HG03342 (cell line): ENCODE results near the gene AREL1.

ENCODE experiments used
- ATAC-seq: cut with Tn5 transposase; IDR thresholded peaks from one replicate; pipeline ENCODE4 v1.9.1; 2021; ENCODE audit warnings: mild to moderate bottlenecking, moderate library complexity; ENCODE audit not compliant: unreplicated experiment

AREL1 gene

DNA sequence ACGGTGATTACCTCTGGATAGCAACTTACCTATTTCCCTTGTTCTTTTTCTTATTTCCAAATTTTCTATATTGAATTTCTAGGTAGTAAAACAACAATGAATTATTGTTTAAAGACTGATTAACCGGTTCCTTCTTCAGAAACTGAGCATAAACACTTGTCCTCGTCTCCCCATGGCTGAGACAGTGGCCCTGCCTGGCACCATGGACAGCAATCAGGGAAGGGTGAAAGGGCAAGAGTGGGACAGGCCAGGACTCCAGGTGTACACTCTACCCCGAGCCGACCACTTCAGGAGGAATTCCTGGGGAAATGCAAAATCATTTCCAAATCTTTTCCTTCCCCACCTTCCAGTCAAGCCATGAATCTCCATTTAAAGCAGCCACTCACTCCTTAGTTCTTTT, 52.0 kb downstream of the AREL1 start:
- ATAC-seq, result no peak

DNA sequence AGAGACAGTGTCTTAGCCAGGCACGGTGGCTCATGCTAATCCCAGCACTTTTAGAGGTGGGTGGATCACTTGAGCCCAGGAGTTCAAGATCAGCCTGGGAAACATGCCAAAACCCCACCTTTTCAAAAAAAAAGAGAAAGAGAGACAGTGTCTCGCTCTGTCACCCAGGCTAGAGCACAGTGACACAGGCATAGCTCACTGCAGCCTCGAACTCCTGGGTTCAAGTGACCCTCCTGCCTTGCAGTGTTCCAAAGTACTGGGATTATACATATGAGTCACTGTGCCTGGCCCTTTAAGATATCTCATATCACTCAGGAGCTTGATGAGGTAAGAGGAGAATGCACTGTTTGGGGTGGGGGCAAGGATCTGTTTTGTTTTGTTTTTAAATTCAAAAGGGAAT, 52.7 kb downstream of the AREL1 start:
- ATAC-seq, result no peak

GRCh38 chr14:74658535-74659131, 54.2 kb downstream of the AREL1 start:
- ATAC-seq, result no peak

DNA sequence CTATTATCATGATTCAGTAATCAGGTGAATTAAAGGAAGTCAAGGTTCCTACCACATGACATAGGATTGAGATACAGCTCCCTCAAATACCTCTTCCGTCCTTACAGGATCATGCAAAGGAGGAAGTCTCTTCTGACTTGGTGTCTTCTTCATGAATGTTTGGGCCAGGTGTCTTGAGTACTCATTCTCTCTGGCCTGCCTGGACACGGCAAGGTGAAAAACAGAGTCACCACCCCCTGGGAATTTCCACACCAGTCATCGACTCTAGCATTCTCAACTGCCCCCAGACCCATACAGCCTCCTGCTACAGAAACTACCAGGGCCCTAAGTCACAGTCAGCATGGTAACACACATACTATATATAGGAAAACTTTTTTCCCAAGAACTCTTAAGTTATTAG, 55.9 kb downstream of the AREL1 start:
- ATAC-seq, result no peak

GRCh38 chr14:74655599-74656395, 57.1 kb downstream of the AREL1 start:
- ATAC-seq, result no peak

DNA sequence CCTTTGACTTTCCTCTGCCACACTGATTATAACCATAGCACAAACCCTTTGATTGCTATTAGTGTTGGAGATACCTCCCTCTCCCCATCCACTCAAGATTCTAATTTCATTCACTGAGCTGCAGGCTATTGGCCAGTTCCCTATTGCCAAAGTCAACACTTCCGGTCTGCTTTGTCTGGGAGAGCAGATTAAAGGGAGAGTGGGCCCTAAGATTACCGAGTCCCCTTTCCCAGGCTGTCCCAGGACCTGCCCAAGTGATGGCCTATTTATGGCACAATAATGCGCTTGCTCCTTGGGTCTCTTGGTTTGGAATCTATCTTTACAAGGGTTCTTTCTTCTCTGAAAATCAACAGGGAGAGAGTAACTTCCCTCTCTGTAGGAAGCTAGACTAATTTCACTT, 57.9 kb downstream of the AREL1 start:
- ATAC-seq, result no peak

GRCh38 chr14:74653386-74654138, 59.3 kb downstream of the AREL1 start:
- ATAC-seq, result no peak

DNA sequence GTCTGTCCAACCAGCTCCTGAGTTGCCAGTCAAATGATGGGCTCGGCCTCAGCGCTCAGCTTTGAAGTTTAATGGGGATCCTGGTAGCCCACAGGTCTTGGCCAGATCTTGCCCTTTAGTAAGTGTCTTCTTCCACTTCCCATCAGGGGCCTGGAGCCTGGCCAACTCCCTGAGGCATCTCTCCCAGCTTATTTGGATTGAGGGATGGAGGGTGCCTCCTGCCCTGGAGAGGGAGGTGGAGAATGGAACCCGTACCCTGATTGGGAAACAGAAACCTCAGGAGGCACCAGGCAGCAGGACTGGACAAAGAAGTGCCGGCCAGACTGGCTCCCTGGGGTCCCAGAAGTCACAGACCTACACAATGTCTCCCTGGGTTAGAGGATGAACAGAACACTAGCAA, 60.3 kb downstream of the AREL1 start:
- no peak for ATAC-seq

DNA sequence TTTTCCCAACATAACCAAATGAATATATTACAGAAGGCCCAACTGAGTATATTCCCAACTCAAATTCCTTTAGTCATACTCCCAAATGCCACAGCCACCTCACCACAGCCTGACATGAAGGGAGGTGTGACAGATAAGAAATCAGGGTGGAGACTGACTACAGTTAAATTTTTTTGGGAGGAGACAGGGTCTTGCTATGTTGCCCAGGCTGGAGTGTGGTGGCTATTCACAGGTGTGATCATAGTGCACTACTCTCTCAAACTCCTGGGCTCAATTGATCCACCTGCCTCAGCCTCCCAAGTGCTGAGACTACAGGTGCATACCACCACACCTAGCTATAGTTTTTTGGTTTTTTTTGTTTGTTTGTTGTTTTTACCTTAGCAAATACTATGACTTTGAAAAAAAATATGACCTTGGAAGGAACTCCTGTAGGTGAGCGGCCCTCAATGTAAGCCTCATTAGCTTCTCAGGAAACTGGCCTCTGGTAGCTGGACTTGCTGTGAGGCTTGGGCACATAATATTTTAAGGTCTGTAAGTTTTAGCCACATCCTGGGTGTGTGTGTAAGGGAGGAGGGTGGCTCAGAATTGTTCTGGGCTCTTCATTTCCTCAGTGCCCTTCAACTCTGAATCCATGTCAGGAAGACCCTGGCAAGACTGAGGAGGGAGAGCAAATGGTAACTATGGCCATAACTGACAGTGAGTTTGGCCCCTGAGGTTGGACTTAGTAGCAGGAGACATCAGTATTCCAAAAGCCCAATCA, 61.8 kb downstream of the AREL1 start:
- ATAC-seq, result no peak

GRCh38 chr14:74649673-74650072, 63.2 kb downstream of the AREL1 start:
- no peak for ATAC-seq

GRCh38 chr14:74649167-74649566, 63.7 kb downstream of the AREL1 start:
- no peak for ATAC-seq

DNA sequence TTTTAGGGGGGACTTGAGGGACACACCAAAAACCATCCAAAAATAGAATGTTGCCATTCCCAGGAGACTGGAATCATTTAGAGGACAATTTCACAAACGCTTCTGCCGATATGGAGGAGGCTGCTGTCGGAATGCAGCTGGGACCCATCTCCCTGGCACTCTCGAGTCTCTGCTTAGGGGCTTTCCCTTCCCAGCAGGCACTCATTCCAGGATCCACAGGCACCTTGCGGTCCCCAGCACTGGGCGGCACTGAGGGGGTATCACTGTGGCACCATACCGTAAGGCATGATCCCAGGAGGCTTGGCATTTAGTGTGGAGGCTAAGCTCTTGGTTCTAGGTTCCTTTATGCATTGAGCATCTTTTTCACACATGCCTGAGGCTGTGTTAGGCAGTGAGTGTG, 64.3 kb downstream of the AREL1 start:
- no peak for ATAC-seq

DNA sequence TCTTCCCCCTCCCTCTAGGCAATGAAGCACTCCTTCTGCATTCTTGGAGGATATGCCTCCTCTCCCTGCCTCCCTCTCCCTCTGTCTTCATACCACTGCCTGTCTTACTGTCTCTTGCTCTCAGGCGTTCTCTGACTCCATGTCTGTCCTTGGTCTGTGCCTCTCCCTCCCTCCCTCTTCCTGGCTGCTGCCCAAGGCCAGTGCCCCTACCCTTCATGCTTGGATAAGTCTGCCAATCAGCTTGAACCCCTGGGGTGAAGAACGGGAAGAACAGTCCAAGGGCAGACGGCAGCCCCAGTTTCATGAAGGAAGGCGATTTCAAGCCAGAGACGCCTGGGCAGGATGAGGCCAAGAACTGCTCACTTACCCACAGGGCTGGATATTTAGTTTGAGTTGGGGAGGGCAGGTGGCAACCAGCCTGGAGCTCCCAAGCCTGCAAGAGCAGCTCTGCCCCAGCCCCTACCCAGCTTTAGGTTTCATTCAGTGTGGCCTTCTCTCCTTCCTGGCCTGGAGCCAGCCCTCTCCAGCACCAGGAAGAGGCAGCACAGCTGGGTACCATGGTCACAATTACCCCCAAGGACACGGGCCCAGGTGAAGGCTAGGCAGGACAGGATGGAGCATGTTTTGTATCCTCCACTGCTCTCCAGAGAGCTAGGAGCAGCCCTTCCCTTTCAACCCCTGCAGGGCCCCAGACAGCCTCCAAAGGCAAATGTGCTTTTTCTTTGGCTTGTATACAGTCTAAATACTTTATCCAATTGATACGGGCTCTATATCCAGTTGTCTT, 65.0 kb downstream of the AREL1 start:
- no peak for ATAC-seq

- ATAC-seq, result no peak
Measured at GRCh38 chr14:74647061-74647677, 65.7 kb downstream of the AREL1 start.

GRCh38 chr14:74645756-74646470, 67.0 kb downstream of the AREL1 start:
- no peak for ATAC-seq

- ATAC-seq, result no peak
Measured at GRCh38 chr14:74645244-74645643, 67.6 kb downstream of the AREL1 start.

GRCh38 chr14:74641601-74642391, 71.1 kb downstream of the AREL1 start:
- ATAC-seq, result no peak

GRCh38 chr14:74638966-74639365, 73.9 kb downstream of the AREL1 start:
- ATAC-seq, result no peak

DNA sequence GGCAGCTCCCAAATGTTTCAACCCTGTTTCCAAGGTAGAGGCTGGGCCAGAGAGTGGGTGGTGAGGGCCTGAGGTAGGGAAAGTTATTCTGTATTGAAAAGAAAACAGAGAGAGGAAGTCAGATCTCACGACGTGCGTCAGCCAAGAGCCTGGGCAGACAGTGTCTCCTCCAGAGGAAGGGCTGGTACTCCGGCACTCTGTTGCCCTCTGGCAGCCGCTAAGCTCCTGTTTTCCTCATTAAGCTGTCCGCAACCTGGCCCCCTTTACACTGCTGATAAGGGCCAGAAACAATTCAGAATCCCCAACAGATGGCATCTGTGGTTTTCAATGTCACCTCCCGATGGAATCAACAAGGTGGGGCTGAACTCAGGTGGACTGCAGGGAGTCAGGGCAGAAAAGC, 74.8 kb downstream of the AREL1 start:
- no peak for ATAC-seq
